ENCODE results near the gene SLC39A1. TPM values are rescaled to one million over a fixed set of nuclear protein-coding genes. Genes with fewer than 3 reads are reported as not detected.
A peak's percentile ranks its signal among the peaks of the same experiment; 100 is the strongest.

SLC39A1 gene
- total RNA-seq, 1 experiment from 2014 or later = 204 TPM

- ChIA-PET CTCF (interaction anchor here (2.5 to 3.1 kb wide), 2 partner anchors 8 to 13 kb away, joined by 11 to 12 read pairs; partner anchors contain the start of genes CREB3L4 and DENND4B), POLR2A (interaction anchor here (1.0 kb wide), 1 partner anchor 18 kb away, joined by 4 read pairs; the partner anchor contains the start of gene JTB)
- Mint-ChIP-seq H3K27ac (peak overlapping the region; percentile 88), H3K36me3 (peaks cover 28% of the 10 kb centered on the region), H3K27me3 (ENCODE audit: low read depth) (no peaks in the 10 kb centered on the region), H3K4me1 (peaks cover 50% of the 10 kb centered on the region), H3K9me3 (no peaks in the 10 kb centered on the region), H3K4me3 (peak overlapping the region; percentile 94)
- TF ChIP-seq NFATC4 (CRISPR knock-in tag; IDR thresholded peaks at IDR 0.05) (no peak), ZNF281 (CRISPR knock-in tag; IDR thresholded peaks at IDR 0.05) (no peak), ATF3 (CRISPR knock-in tag; conservative IDR thresholded peaks at IDR 0.05) (no peak), TP53 (CRISPR knock-in tag; IDR thresholded peaks at IDR 0.05) (no peak), ZBTB21 (CRISPR knock-in tag; IDR thresholded peaks at IDR 0.05; ENCODE audit: borderline replicate concordance) (no peak), SOX15 (CRISPR knock-in tag; IDR thresholded peaks at IDR 0.05) (no peak), JUN (CRISPR knock-in tag; IDR thresholded peaks at IDR 0.05) (no peak), FOXP1 (CRISPR knock-in tag; IDR thresholded peaks at IDR 0.05; ENCODE audit: borderline replicate concordance) (no peak), EMX1 (CRISPR knock-in tag; IDR thresholded peaks at IDR 0.05) (no peak), ZNF138 (CRISPR knock-in tag; conservative IDR thresholded peaks at IDR 0.05) (no peak), ZNF317 (CRISPR knock-in tag; IDR thresholded peaks at IDR 0.05; ENCODE audit: borderline replicate concordance, low read depth) (no peak), TEAD1 (CRISPR knock-in tag; IDR thresholded peaks at IDR 0.05) (no peak), ZSCAN18 (CRISPR knock-in tag; IDR thresholded peaks at IDR 0.05) (no peak)
- ATAC-seq = no peak
- DNase-seq (ENCODE audit: low spot score) = no peak
Observed at GRCh38 chr1:153959454-153959853, 3.9 kb downstream of the SLC39A1 start.

GRCh38 chr1:153958961-153959260, 4.4 kb downstream of the SLC39A1 start:
- Mint-ChIP-seq H3K4me1 (peaks cover 50% of the 10 kb centered on the region), H3K36me3 (peaks cover 33% of the 10 kb centered on the region), H3K27ac (peak overlapping the region; percentile 88), H3K9me3 (no peaks in the 10 kb centered on the region), H3K4me3 (peak overlapping the region; percentile 94), H3K27me3 (ENCODE audit: low read depth) (no peaks in the 10 kb centered on the region)
- CTCF ChIA-PET = interaction anchor here (0.6 to 3.1 kb wide), 5 partner anchors 8 to 231 kb away, joined by 3 to 12 read pairs (median 5); partner anchors contain the start of genes CREB3L4, DENND4B, INTS3 and RAB13
- TF ChIP-seq FOXK1 (CRISPR knock-in tag; IDR thresholded peaks at IDR 0.05) = no peak
- POLR2A ChIA-PET = interaction anchor here (0.6 to 1.6 kb wide), 4 partner anchors 8 to 37 kb away, joined by 3 to 17 read pairs (median 4); partner anchors contain the start of genes CREB3L4 and DENND4B
- ATAC-seq = no peak
- DNase-seq (ENCODE audit: low spot score) = no peak

GRCh38 chr1:153958111-153958960, 5.0 kb downstream of the SLC39A1 start, which contains the start of gene CRTC2:
Gene CRTC2, minus strand, starts transcription at chr1:153958612. Its CDS starts 115 bp downstream, at chr1:153958497.
- ChIA-PET POLR2A (interaction anchor here (0.6 to 1.6 kb wide), 5 partner anchors 9 to 113 kb away, joined by 3 to 17 read pairs (median 4); partner anchors contain the start of genes CREB3L4 and DENND4B), CTCF (interaction anchor here (0.6 to 3.1 kb wide), 5 partner anchors 9 to 231 kb away, joined by 3 to 12 read pairs (median 5); partner anchors contain the start of genes CREB3L4, DENND4B, INTS3 and RAB13)
- no peaks in the 10 kb centered on the region for H3K9me3 Mint-ChIP-seq
- TF ChIP-seq PRRX2 (CRISPR knock-in tag; IDR thresholded peaks at IDR 0.05) = peak; percentile 67; the same call in 1 of the 2 replicates
- peak; percentile 66 for TF ChIP-seq ETV6 (CRISPR knock-in tag; IDR thresholded peaks at IDR 0.05)
- TF ChIP-seq ARID4B (CRISPR knock-in tag; IDR thresholded peaks at IDR 0.05; ENCODE audit: borderline replicate concordance) = peak; percentile 69
- peak; percentile 31; the same call in 1 of the 2 replicates for TF ChIP-seq TEAD4 (CRISPR knock-in tag; IDR thresholded peaks at IDR 0.05)
- TF ChIP-seq SP1 (CRISPR knock-in tag; conservative IDR thresholded peaks at IDR 0.05) = peak; percentile 94
- TF ChIP-seq ZNF263 (CRISPR knock-in tag; IDR thresholded peaks at IDR 0.05; ENCODE audit: low read depth) = no peak
- no peak for TF ChIP-seq ZNF121 (CRISPR knock-in tag; IDR thresholded peaks at IDR 0.05)
- no peak; the same call in 1 of the 2 replicates for TF ChIP-seq CREM (CRISPR knock-in tag; IDR thresholded peaks at IDR 0.05)
- TF ChIP-seq MXD4 (CRISPR knock-in tag; IDR thresholded peaks at IDR 0.05; ENCODE audit: borderline replicate concordance) = no peak
- TF ChIP-seq ATF1 (CRISPR knock-in tag; IDR thresholded peaks at IDR 0.05) = no peak

More at GRCh38 chr1:153958111-153958960, 5.0 kb downstream of the SLC39A1 start, which contains the start of gene CRTC2:
- H3K27ac Mint-ChIP-seq = peak within 1 kb of the TSS; percentile 93
- no peaks in the 10 kb centered on the region for H3K27me3 Mint-ChIP-seq (ENCODE audit: low read depth)
- H3K36me3 Mint-ChIP-seq = peaks cover 34% of the 10 kb centered on the region
- DNase-seq (ENCODE audit: low spot score) (peak; percentile 99), ATAC-seq (peak; percentile 88)
- peaks cover 50% of the 10 kb centered on the region for H3K4me1 Mint-ChIP-seq
- peak within 1 kb of the TSS; percentile 94 for H3K4me3 Mint-ChIP-seq
